Sigmoid colon (tissue), 7 donors: Measurements from ENCODE around the gene IRF5. TPM values are rescaled to one million over a fixed set of nuclear protein-coding genes. Genes with fewer than 3 reads are reported as not detected.

Experiments
- DNase-seq: peaks from one replicate; pipeline ENCODE4 v3.0.0-alpha.2; 2019
- H3K27ac ChIP-seq, 4 donors: fragments of 200-600 bp; sonication (generic); one replicate each; pipeline ENCODE4 v1.5.1; 2016 to 2019; ENCODE audit warnings: mild to moderate bottlenecking in 1 of 4
- H3K27me3 ChIP-seq, 3 donors: fragments of 200-600 bp; sonication (generic); one replicate each; pipeline ENCODE4 v1.5.1; 2019; ENCODE audit warnings: mild to moderate bottlenecking in 1 of 3
- H3K36me3 ChIP-seq, 4 donors: fragments of 200-600 bp; sonication (generic); one replicate each; pipeline ENCODE4 v1.5.1; 2016 to 2019
- H3K4me1 ChIP-seq, 4 donors: fragments of 200-600 bp; sonication (generic); one replicate each; pipeline ENCODE4 v1.5.1; 2017 to 2019
- H3K4me3 ChIP-seq, 4 donors: fragments of 200-600 bp; sonication (generic); one replicate each; pipeline ENCODE4 v1.5.1; 2017 to 2019; ENCODE audit warnings: mild to moderate bottlenecking in 2 of 4, moderate library complexity in 1 of 4
- H3K9me3 ChIP-seq, 4 donors: fragments of 200-600 bp in 3 of 4; sonication (generic) in 3 of 4; one replicate each; pipeline versions ENCODE4 v1.5.1 to v1.6.1; 2013 to 2019
- CTCF ChIP-seq, 4 experiments: fragments of 450-650 bp in 3 of 4; fragments of 200-600 bp in 1 of 4; IDR thresholded peaks; one replicate each; pipeline ENCODE4 v1.5.1; 2016 to 2019; ENCODE audit warnings: antibody characterized with exemption in 4 of 4, mild to moderate bottlenecking in 3 of 4, moderate library complexity in 2 of 4
- EP300 ChIP-seq, 4 donors: sonication (generic); formaldehyde crosslinking; IDR thresholded peaks; one replicate each; pipeline ENCODE4 v1.6.1; 2017; ENCODE audit warnings: antibody characterized with exemption in 4 of 4
- POLR2A ChIP-seq, 2 donors: fragments of 450-650 bp; IDR thresholded peaks; one replicate each; pipeline ENCODE4 v1.6.1; 2016; ENCODE audit warnings: antibody characterized with exemption in 2 of 2, mild to moderate bottlenecking in 2 of 2, moderate library complexity in 2 of 2
- POLR2AphosphoS5 ChIP-seq, 4 donors: sonication (generic); formaldehyde crosslinking; IDR thresholded peaks; one replicate each; pipeline ENCODE4 v1.6.1; 2017; ENCODE audit warnings: antibody characterized with exemption in 4 of 4
- WGBS, 2 donors: extraction: QIAGEN DNeasy Blood & Tissue Kit; methylation state at CpG; one replicate each; pipeline ENCODE4 v1.1.7; 2013; 5-methylcytosine and 5-hydroxymethylcytosine counted together
- intact Hi-C: fragments of 100-400 bp; cut with DNase I; formaldehyde crosslinking; loops from one replicate; pipeline ENCODE4 v1.15.1; 2023
- polyA plus RNA-seq, 3 donors: library from polyadenylated mRNA; stranded (reverse); fragments of 200-250 nt; gene quantifications; one replicate each; pipeline ENCODE4 v1.2.3, GENCODE V29; 2013
- total RNA-seq, 4 donors: library from RNA; depleted of rRNA; stranded (reverse); fragments of >200 nt; gene quantifications; one replicate each; pipeline ENCODE4 v1.1.0, GENCODE V29; 2016
- donor health status: healthy with polysubstance abuse.
- donor health status: Bipolar disorder and iron deficiency.
- donor health status: healthy.

IRF5 gene
- total and polyA plus RNA-seq, 7 donors: 4.6 to 15.3 (median 6.6) TPM

GRCh38 chr7:128974241-128974934, 36.7 kb downstream of the IRF5 start:
- Histone ChIP-seq H3K27ac (no peak overlapping the region), H3K9me3 (no peaks in the 10 kb centered on the region), H3K36me3 (peaks cover 0 to 93% (median 76%) of the 10 kb centered on the region in 4 donors), H3K27me3 (no peaks in the 10 kb centered on the region), H3K4me3 (no peak overlapping the region), H3K4me1 (no peaks in the 10 kb centered on the region)
- TF ChIP-seq EP300 (IDR thresholded peaks at IDR 0.05) (no peak), POLR2A (IDR thresholded peaks at IDR 0.05) (no peak), POLR2AphosphoS5 (IDR thresholded peaks at IDR 0.05) (no peak), CTCF (IDR thresholded peaks at IDR 0.05) (no peak)
- WGBS, 2 donors: 88 to 95% methylated on average over 7 of the region's 7 CpGs
- no peak for DNase-seq
- intact Hi-C loops: no loop called here

- TF ChIP-seq POLR2AphosphoS5 (IDR thresholded peaks at IDR 0.05) (no peak), CTCF (IDR thresholded peaks at IDR 0.05) (no peak), EP300 (IDR thresholded peaks at IDR 0.05) (no peak), POLR2A (IDR thresholded peaks at IDR 0.05) (no peak)
- Histone ChIP-seq H3K4me3 (no peak overlapping the region), H3K27ac (no peak overlapping the region), H3K4me1 (no peaks in the 10 kb centered on the region), H3K27me3 (no peaks in the 10 kb centered on the region), H3K9me3 (no peaks in the 10 kb centered on the region), H3K36me3 (peaks cover 0 to 95% (median 32%) of the 10 kb centered on the region in 4 donors)
- intact Hi-C loops: no loop called here
- 94 to 97% methylated on average over 2 of the region's 2 CpGs for WGBS, 2 donors
- DNase-seq: no peak
Measured at GRCh38 chr7:128982105-128982504, 44.4 kb downstream of the IRF5 start.

GRCh38 chr7:128985660-128986059, 47.9 kb downstream of the IRF5 start:
- H3K27me3 ChIP-seq: no peaks in the 10 kb centered on the region
- TF ChIP-seq CTCF (IDR thresholded peaks at IDR 0.05) (no peak), POLR2A (IDR thresholded peaks at IDR 0.05) (no peak), POLR2AphosphoS5 (IDR thresholded peaks at IDR 0.05) (no peak), EP300 (IDR thresholded peaks at IDR 0.05) (no peak)
- no peaks in the 10 kb centered on the region for H3K9me3 ChIP-seq
- no peaks in the 10 kb centered on the region for H3K4me1 ChIP-seq
- intact Hi-C loops: no loop called here
- no peak overlapping the region for H3K4me3 ChIP-seq
- no peak for DNase-seq
- peaks cover 0 to 94% (median 18%) of the 10 kb centered on the region in 4 donors for H3K36me3 ChIP-seq
- H3K27ac ChIP-seq: no peak overlapping the region

- Histone ChIP-seq H3K4me1 (no peaks in the 10 kb centered on the region), H3K4me3 (no peak overlapping the region), H3K9me3 (no peaks in the 10 kb centered on the region), H3K27me3 (no peaks in the 10 kb centered on the region), H3K36me3 (peaks cover 0 to 94% (median 18%) of the 10 kb centered on the region in 4 donors), H3K27ac (no peak overlapping the region)
- 94% methylated on average over 3 of the region's 3 CpGs for WGBS, 2 donors
- no peak for TF ChIP-seq EP300 (IDR thresholded peaks at IDR 0.05)
- TF ChIP-seq POLR2A (IDR thresholded peaks at IDR 0.05): no peak
- DNase-seq: no peak
- intact Hi-C loops: no loop called here
Measured at GRCh38 chr7:128986609-128987008, 48.9 kb downstream of the IRF5 start.

GRCh38 chr7:128988372-128988771, 50.6 kb downstream of the IRF5 start:
- no peak overlapping the region for H3K4me3 ChIP-seq
- TF ChIP-seq POLR2A (IDR thresholded peaks at IDR 0.05): no peak
- no peaks in the 10 kb centered on the region for H3K27me3 ChIP-seq
- H3K9me3 ChIP-seq: no peaks in the 10 kb centered on the region
- no peak overlapping the region for H3K27ac ChIP-seq
- H3K4me1 ChIP-seq: no peaks in the 10 kb centered on the region
- no peak for DNase-seq
- H3K36me3 ChIP-seq: peaks cover 0 to 91% (median 15%) of the 10 kb centered on the region in 4 donors
- intact Hi-C loops: no loop called here

- peaks cover 0 to 93% (median 15%) of the 10 kb centered on the region in 4 donors for H3K36me3 ChIP-seq
- no peak for DNase-seq
- no peak overlapping the region for H3K27ac ChIP-seq
- no peaks in the 10 kb centered on the region for H3K4me1 ChIP-seq
- TF ChIP-seq POLR2AphosphoS5 (IDR thresholded peaks at IDR 0.05): no peak
- 85% methylated on average over 9 of the region's 9 CpGs for WGBS, 2 donors
- H3K27me3 ChIP-seq: no peaks in the 10 kb centered on the region
- intact Hi-C loops: no loop called here
- no peak overlapping the region for H3K4me3 ChIP-seq
- no peaks in the 10 kb centered on the region for H3K9me3 ChIP-seq
Measured at GRCh38 chr7:128989961-128990360, 52.2 kb downstream of the IRF5 start.
